GM19328 (cell line): ENCODE measurements around the gene PPM1F.
"Not testable (repeated sequence)": the region's sequence is repeated elsewhere in the genome, so short reads cannot be mapped to it uniquely, and the experiment has no call there.

ENCODE experiments used
- ATAC-seq: cut with Tn5 transposase; IDR thresholded peaks from one replicate; pipeline ENCODE4 v1.9.1; 2021; ENCODE audit warnings: mild to moderate bottlenecking, moderate library complexity; ENCODE audit not compliant: unreplicated experiment

The PPM1F gene

DNA sequence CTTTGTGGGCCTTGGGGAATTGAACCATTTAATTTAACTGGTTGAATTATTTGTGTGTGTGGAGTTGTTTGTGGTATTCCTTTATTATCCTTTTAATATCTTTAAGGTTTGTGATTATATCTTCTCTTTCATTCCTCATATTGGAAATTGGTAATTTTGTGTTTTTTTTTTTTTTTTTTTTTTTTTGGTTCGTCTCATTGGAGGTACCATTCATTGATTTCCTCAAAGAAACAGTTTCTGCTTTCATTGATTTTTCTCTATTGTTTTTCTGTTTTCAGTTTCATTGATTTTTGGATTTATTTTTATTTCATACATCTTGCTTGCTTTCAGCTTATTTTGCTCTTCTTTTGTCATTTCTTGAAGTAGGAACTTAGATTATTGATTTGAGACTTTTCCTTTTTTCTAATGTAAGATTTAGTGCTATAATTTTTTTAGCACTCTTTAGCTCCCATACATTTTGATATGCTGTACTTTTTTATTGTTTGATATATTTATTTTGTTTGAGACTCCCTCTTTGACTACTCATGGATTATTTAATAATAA is 54.2 kb downstream of the PPM1F start:
- no peak for ATAC-seq

DNA sequence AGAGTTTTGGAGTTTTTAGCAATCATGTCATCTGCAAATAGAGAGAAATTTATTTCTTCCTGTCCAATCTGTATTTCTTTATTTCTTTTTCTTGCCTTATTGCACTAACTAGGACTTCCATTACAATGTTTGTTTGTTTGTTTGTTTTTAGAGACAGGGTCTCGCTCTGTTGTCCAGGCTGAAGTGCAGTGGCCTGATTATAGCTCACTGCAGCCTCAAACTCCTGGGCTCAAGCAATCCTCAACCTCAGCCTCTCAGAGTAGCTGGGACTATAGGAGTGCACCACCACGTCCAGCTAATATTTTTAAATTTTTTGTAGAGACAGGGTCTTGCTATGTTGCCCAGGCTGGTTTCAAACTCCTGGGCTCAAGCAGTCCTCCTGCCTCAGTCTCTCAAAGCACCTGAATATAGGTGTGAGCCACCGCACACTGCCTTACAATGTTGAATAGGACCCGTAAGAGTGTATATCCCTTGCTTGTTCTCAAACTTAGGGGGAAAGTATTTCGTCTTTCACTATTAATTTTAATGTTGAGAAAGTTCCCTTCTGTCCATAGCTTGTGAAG is 55.6 kb downstream of the PPM1F start:
- ATAC-seq = no peak

DNA sequence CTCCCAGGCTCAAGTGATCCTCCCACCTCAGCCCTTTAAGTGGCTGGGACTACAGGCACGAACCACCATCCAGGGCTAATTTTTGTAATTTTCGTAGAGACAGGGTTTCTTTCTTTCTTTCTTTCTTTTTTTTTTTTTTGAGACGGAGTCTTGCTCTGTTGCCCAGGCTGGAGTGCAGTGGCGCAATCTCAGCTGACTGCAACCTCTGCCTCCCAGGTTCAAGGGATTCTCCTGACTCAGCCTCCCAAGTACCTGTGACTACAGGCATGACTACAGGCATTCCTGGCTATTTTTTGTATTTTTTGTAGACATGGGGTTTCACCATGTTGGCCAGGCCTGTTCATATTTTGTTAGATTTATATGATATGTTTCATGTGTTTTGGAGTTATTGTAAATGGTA is 56.4 kb downstream of the PPM1F start:
- not testable (repeated sequence) for ATAC-seq

DNA sequence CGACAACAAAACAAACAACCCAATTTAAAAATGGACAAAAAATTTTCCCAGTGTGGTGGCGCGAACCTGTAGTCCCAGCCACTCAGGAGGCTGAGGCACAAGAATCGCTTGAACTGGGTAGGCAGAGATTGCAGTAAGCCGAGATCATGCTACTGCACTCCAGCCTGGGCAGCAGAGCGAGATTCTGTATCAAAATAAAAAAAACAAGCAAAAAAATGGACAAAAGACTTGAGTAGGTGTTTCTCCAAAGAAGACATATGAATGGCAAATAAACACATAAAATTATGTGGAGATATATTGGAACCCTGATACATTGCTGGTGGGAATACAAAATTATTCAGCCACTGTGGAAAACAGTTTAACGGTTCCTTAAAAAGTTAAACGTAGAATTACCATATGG is 57.8 kb downstream of the PPM1F start:
- no peak for ATAC-seq

DNA sequence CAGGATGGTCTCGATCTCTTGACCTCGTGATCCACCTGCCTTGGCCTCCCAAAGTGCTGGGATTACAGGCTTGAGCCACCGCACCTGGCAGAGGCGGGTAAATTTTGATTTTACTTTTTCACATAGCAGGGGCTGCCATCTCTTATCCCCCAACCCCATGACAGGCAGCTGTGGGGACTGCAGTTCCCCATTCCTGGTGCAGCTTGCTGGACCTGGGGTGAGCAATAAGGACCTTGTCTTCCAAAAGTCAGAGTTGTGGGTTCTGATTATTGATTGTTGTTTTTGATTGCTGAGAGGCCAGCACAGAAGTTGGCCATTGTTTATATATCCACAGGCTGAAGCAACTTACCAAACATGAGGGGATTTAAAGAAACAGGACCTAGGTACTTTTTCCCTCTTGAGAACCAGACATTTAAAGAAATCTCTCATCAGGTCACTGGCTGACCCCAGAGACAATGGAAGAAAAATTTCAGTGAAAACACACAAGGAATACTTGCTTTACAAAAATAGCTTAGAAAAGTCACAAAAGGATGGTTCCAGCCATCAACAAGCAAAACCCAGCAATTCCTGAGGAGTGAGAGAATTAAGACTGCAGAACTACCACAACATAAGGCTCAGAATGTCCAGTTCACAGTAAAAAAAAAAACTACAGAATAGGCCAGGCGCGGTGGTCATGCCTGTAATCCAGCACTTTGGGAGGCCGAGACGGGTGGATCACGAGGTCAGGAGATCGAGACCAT is 63.2 kb downstream of the PPM1F start:
- no peak for ATAC-seq

DNA sequence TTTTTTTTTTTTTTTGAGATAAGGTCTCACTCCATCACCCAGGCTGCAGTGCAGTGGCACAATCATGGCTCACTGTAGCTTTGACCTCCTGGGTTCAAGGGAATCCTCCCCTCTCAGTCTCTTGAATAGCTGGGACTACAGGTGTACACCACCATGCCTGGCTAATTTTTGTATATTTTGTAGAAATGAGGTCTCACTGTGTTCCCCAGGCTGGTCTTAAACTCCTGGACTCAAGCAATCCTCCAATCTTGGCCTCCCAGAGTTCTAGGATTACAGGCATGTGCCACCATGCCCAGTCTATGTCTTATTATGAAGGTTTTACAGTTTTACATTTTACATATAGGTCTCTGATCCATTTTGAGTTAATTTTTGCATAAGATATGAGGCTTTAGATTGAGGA is 64.8 kb downstream of the PPM1F start:
- ATAC-seq = no peak

DNA sequence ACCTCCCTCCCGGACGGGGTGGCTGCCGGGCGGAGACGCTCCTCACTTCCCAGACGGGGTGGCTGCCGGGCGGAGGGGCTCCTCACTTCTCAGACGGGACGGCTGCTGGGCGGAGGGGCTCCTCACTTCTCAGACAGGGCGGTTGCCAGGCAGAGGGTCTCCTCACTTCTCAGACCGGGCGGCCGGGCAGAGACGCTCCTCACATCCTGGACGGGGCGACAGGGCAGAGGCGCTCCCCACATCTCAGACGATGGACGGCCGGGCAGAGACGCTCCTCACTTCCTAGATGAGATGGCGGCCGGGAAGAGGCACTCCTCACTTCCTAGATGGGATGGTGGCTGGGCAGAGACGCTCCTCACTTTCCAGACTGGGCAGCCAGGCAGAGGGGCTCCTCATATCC is 68.7 kb downstream of the PPM1F start:
- ATAC-seq = not testable (repeated sequence)

DNA sequence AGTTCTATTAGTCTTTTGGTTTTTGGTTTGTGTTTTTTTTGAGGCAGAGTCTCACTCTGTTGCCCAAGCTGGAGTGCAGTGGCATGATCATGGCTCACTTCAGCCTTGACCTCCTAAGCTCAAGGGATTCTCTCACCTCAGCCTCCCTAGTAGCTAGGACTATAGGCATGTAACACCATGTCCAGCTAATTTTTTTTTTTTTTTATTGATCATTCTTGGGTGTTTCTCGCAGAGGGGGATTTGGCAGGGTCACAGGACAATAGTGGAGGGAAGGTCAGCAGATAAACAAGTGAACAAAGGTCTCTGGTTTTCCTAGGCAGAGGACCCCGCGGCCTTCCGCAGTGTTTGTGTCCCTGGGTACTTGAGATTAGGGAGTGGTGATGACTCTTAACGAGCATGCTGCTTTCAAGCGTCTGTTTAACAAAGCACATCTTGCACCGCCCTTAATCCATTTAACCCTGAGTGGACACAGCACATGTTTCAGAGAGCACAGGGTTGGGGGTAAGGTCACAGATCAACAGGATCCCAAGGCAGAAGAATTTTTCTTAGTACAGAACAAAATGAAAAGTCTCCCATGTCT is 69.8 kb downstream of the PPM1F start:
- ATAC-seq = not testable (repeated sequence)

DNA sequence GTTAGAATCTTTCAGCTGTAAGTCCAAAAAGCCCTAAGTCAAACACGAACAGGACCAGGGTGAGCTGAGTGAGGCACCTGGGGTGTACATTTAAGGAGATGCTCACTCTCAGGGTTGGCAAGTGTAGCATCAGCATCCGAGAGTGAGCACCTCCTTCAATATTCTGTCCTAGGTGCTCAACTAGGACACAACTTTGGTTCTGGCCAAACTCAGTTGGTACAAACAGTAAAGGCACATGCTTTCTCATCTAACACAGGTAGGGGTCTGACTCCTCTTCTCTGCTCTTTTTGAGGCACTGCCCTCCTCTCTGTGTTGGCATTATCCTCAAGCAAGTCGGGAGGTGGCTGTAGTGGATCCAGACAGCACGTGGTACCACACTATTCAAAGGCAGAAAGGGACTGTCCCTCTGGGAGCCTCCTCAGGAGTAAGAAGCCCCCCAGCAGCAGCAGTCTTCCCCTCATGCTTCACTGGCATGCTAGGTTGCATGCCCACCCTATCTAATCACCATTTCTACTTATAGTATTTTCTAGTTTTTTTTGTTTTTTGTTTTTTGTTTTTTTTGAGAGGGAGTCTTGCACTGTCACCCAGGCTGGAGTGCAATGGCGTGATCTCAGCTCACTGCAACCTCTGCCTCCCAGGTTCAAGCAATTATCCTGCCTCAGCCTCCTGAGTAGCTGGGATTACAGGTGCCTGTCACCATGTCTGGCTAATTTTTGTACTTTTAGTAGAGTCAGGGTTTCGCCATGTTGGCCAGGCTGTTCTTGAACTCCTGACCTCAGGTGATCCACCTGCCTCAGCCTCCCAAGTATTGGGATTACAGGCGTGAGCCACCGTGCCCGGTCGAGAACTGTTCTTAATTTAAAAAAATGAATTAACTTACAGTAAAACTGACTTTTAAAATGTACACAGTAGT is 70.6 kb downstream of the PPM1F start:
- ATAC-seq = no peak

DNA sequence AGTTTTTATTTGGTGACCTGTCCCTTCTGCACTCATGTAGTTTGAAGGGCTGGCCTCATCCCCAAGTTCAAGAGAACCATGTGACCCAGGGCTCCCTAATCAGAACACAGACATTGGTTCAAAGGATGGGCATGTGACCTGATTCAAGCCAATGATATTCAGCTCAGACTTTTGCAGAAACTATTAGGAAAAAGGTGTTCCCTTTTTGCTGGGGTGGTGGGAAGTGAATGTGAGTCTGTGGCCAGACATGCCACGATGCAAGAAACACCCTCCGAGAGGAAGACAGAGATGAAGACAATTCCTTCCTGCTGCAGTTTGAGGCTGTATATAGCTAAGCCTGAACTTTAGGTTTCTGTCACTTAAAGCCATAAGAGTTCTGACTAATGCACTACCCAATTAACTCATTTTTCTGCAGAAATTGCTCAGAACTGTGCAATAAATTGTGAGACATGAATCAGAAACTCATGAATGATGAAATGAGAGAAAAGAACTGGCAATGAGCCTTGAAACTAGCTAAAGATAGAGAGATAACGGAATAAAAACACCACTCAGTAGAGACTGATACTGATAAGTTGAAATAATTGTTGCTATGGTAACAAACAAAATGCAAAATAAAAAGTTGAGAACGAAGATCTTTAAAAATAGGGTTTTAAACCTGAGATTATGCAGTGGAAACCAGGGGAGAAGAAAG is 76.0 kb downstream of the PPM1F start:
- no peak for ATAC-seq

DNA sequence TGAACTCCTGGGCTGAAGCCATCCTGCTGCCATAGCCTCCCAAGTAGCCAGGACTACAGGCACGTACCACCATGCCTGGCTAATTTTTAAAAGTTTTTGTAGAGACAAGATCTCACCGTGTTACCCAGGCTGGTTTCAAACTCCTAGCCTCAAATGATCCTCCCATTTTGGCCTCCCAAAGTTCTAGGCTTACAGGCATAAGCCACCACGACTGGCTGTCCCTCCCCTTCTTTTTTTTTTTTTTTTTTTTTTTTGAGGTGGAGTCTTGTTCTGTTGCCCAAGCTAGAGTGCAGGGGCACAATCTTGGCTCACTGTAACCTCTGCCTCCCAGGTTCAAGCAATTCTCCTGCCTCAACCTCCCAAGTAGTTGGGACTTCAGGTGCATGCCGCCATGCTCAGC is 77.7 kb downstream of the PPM1F start:
- ATAC-seq = not testable (repeated sequence)

DNA sequence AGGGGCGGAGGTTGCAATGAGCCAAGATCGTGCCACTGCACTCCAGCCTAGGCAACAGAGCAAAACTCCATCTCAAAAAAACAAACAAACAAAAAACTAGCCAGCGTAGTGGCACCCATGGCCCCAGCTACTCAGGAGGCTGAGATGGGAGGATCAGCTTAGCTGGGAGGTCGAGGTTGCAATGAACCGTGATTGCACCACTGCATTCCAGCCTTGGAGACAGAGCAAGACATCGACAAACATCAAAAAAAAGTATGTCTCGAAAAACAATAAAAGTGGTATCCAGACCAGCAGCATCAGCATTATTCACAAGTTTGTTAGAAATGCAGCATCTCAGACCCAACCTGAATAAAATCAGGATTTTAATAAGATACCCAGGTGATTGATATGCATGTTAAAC is 79.0 kb downstream of the PPM1F start:
- no peak for ATAC-seq

DNA sequence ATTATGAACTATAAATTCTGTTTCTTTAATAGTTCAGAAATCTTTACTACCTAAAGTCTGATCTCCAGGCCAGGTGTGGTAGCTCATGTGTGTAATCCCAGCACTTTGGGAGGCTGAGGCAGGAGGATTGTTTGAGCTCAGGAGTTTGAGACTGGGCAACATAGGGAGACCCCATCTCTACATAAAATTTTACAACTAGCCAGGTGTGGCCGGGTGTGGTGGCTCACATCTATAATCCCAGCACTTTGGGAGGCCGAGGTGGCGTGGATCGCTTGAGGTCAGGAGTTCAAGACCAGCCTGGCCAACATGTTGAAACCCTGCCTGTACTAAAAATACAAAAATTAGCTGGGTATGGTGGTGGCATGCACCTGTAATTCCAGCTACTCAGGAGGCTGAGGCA is 79.9 kb downstream of the PPM1F start:
- ATAC-seq = not testable (repeated sequence)
